Stimulated activated CD8-positive, alpha-beta memory T cell treated with anti-CD3 and anti-CD28 coated beads, Interleukin-4, amount 100 ng/mL, for 4 hours (primary cell): Measurements from ENCODE around the gene GDI2.
"Not testable (repeated sequence)": the region's sequence is repeated elsewhere in the genome, so short reads cannot be mapped to it uniquely, and the experiment has no call there.

Source experiments
- DNase-seq, 2 donors: peaks; one replicate each; pipeline ENCODE4 v3.0.0-alpha.2; 2020; ENCODE audit warnings: low read depth in 2 of 2, low spot score in 1 of 2

Gene GDI2

DNA sequence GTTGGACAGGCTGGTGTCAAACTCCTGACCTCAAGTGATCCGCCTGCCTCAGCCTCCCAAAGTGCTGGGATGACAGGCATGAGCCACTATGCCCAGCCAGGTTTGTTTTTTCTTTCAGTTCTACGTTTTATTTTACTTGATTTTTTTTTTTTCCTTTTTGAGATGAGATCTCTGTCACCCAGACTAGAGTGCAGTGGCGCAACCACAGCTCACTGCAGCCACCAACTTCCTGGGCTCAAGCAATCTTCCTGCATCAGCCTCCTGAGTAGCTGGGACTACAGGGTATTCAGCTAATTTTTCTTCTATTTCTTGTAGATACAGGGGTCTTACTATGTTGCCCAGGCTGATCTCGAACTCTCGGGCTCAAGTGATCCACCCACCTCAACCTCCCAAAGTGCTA is 24.3 kb downstream of the GDI2 start:
- no peak for DNase-seq

DNA sequence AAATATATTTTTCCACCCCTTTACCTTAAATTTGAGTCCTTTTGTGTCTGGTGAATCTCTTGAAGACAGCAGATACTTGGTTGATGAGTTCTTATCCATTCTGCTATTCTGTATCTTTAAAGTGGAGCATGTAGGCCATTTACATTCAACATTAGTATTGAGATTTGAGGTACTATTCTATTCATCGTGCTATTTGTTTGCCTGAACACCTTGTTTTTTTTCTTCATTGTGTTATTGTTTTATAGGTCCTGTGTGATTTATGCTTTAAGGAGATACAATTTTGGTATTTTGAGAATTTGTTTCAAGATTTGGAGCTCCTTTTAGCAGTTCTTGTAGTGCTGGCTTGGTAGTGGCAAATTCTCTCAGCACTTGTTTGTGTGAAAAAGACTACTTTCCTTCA is 29.9 kb downstream of the GDI2 start:
- DNase-seq, result no peak

DNA sequence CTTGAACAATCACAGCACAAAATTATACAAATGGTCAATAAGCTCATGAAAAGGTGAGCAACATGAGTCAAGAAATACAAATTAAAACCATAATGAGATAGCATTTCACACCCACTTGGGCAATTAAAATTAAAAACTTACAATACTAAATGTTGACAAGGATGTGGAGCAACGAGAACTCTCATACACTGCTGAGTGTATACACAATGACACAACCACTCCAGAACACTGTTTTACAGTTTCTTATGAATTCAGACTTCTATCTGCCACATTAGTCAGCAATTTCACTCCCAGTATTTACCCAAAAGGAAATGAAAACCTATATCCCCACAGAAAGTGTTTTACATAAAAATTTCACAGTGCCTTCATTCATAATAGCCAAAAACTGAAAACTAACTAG is 31.1 kb downstream of the GDI2 start:
- no peak for DNase-seq

DNA sequence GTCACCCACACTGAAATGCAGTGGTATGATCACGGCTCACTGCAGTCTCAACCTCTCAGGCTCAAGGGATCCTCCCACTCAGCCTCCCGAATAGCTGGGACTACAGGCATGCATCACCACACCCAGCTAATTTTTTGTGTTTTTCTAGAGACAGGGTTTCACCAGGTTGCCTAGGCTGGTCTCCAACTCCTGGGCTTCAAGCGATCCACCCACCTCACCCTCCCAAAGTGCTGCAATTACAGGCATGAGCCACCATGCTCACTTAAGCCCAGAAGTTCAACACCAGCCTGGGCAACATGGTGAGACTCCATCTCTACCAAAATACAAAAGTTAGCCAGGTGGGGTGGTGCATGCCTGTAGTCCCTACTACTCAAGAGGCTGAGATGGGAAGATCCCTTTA is 33.5 kb downstream of the GDI2 start:
- no peak for DNase-seq

DNA sequence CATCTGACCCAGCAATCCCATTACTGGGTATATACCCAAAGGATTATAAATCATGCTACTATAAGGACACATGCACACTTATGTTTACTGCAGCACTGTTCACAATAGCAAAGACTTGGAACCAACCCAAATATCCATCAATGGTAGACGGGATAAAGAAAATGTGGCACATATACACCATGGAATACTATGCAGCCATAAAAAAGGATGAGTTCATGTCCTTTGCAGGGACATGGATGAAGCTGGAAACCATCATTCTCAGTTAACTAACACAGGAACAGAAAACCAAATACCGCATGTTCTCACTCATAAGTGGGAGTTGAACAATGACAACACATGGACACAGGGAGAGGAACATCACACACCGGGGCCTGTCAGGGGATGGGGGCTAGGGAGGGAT is 35.5 kb downstream of the GDI2 start:
- DNase-seq, result not testable (repeated sequence)

DNA sequence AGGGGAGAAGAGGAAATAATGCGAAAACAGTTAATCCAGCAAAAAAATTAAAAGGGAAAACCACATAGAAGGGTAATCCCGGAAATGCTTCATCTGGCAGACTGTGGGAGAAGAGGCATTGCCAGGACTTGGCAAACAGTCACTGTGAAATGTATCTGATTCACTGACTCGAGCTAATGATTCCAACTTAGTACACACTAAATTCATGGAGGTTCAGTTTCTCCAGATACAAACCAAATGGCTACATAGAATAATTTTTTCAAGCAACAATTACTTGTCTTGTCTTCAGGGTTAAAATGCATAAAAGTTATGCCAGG is 36.4 kb downstream of the GDI2 start:
- no peak for DNase-seq

DNA sequence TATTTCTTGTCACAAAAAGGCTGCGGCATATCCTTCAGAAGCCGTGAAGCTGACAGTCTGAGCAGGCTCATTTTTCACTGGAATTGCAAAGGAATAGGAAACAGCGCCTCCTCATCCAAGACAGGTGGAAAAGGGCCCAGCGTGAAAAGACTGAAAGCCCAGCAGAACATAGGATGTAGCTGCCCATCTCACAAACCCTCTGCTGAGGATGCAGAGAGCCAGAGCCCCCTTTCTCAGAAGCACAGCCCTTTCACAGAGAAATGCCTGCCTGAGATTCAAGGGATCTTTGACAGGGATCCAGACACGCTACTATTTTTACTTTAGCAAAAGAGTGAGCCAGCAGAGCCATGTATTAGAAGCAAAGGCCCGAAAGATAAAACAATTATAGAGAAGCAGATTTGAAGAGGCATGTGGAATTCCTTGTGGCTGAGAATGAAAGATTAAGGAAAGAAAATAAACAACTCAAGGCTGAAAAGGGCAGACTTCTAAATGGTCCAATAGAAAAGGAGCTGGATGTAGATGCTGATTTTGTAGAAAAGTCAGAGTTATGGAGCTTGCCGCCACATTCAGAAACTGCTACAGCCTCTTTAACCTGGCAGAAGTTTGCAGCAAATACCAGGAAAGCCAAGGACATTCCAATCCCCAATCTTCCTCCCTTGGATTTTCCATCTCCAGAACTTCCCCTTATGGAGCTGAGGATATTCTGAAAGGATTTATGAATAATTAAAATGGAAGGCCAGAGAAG is 36.9 kb downstream of the GDI2 start:
- no peak for DNase-seq

DNA sequence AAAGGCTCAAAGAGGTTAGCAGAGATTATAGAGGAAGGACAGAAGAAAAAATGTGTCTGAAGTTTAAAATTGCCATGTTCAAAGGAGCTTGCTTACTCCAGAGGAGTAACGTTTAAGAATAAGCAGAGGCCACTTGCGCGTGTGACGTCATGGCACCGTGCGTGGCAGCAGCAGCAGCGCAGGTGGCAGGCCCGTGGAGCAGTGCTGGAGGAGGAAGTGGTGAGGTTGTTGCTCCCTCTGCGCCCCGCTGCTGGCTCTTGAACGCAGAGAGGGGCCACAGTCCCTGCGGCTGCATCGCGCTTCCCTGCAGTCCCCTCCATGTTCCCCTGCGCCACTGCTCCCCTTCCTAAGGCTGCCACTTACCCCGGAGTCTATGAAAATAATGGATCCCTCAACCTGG is 37.5 kb downstream of the GDI2 start:
- DNase-seq, result peak; percentile 50 to 60

DNA sequence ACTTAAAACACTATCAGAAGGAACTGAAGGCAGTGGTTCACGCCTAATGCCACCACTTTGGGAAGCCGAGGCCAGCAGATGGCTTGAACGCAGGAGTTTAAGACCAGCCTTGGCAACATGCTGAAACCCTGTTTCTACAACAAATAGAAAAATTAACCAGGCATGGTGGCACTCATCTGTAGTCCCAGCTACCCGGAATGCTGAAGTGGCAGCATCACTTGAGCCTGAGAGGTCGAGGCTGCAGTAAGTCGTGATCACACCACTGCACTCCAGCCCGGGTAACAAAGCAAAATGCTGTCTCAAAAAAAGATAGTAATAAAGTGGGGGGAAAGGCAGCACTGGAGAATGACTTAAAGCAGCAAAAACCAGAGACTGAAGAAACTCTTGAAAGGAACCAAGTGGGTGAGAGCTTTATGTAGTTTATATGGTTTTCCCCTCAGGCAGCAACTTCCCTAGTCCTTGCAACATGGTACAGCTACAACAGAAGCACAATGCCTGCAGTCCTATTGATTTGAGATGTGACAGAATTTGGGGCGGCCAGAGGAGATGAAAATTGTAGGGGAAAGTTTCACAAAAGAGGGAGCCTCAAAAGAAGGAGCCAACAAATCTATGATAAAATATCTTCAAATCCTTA is 38.1 kb downstream of the GDI2 start:
- DNase-seq, result no peak

DNA sequence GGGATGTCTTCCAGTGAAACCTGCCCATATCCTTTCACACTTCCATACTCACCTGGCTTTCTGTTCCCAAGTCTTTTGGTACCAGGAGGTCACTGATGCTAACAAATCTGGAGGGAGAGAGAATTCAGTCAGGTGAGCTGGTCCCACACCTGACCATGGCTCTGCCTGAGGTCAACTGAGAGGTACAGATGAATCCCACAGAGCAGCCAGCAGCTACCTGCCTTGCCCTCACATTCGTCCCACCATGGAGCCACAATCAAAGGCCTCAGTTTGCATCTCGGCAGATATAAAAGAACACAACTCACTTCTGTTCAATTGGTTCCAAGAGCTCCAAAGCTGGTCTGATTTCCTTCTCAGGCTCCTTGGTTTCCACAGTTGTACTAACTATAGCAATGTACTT is 47.0 kb downstream of the GDI2 start:
- no peak for DNase-seq

DNA sequence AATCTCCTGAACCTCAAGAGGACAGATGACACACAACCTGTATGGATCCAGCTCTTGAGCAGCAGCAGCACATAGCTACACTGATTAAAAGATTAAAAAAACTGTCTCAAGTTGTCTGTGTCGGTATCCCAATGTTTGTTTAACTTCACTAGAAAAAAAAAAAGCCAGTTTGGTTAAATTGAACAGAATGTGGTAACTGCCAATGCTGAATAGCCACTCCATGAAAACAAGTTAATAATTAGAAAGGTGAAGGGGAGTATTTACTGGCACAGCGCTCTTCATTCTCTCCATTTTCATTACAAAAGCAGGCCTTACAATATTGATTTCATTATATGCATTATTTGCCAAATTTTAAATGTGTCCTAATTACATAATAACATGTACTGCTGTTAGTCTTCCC is 47.6 kb downstream of the GDI2 start:
- no peak for DNase-seq

DNA sequence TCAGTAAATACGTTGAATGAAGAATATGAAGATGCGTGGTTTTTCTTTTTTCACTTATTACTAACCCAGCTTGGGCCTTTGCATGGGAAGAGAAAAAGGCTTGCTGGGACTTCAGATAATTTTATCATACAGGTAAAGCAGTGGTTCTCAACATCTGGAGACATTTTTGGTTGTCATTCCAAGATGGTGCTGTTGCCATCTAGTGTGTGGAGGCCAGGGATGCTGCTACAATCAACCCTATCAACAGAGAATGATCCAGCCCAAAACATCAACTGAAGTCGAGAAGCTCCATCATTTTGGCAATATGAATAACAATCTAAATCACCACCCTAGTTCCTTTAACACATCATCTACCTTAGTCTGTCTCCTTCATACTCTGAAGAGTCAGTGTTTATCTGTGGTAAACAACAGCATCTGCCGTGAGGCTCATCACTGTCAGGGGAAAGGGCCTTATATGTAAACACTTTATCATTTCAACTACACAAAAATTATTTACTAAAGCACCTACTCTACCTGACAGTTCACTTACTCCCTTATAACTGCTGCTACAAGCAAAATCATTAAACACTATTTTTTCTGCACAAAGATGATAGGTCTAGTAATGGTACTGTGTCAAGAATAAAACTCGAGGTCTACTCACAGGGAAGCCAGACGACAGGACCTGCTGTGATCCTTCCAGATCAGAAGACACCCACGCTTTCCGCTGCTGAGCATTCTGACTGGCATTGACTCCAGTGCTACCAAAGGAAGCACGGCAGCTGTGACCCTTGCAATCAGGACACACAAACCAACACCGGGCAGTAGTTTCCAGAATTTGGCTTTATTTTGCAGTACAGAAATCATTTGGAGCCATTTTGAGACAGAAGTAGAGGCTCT is 48.6 kb downstream of the GDI2 start:
- DNase-seq, result no peak

DNA sequence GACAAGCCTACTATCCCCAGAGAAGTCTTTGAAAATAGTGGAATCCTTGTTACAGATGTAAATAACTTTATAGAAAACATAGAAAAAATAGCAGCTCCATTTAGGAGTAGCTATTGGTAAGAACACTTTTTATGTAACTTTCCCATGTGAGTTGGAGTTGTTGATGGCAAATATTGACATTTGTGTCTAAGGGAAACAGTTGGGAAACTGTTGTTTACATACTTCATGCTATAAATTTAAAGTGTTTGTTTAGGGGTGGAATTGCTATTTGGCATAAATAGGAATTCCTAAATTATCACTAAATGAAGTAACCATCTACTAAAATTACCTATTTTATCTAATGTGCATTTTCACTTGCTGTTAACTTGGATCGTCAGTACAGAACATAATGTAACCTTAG is 50.7 kb downstream of the GDI2 start:
- DNase-seq, result no peak

DNA sequence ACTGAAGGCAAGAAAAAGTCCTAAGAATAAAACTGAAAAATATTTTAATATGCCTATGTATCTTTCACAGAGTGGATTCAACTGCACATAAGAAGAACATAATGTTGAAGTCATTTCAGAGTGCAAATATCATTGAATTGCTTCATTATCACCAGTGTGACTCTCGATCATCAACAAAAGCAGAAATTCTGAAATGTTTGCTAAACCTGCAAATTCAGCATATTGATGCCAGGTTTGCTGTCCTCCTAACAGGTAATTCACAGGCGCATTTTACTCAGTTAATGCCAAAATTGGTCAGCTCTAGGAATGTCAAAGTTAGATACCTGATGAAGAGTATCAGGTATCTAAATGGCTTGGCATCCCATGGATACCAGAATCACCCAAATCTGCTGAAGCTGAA is 52.0 kb downstream of the GDI2 start:
- no peak for DNase-seq

DNA sequence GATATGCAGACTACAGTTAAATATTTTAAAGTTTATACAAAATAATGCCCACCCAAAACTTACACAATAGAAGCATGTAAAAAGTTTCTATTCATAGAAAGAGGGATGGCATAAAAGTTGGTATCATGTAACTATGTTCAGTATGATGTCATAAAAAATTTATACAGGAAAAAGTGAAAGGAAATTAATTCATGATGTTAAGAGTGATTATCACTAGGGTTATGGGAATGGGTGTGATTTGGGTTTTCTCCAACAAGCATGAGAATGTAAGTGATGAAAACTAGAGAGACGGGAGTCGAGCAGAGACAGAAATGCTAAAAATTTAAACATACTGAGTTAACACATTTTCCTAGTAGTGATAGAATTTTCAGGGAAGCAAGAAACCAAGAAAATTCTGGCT is 52.7 kb downstream of the GDI2 start:
- DNase-seq, result no peak

DNA sequence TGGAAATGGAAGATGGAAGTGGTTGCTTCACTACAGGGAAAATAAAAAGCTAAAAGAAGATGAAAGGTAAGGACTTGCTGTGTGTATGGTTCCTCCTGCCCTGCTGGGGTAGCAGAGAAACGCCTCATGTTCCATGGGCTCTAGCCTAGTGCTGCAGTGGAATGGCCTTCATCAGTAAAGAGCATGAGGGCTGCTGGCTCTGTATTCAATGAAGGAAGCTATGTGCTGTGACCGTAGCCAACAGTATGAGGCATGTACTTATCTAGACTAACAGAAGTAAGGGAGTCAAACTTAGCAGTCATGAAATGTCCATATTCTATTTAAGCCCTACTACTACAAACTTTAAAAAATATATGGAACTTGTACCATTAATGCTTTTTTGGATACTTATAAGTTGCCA is 54.3 kb downstream of the GDI2 start:
- DNase-seq, result no peak

DNA sequence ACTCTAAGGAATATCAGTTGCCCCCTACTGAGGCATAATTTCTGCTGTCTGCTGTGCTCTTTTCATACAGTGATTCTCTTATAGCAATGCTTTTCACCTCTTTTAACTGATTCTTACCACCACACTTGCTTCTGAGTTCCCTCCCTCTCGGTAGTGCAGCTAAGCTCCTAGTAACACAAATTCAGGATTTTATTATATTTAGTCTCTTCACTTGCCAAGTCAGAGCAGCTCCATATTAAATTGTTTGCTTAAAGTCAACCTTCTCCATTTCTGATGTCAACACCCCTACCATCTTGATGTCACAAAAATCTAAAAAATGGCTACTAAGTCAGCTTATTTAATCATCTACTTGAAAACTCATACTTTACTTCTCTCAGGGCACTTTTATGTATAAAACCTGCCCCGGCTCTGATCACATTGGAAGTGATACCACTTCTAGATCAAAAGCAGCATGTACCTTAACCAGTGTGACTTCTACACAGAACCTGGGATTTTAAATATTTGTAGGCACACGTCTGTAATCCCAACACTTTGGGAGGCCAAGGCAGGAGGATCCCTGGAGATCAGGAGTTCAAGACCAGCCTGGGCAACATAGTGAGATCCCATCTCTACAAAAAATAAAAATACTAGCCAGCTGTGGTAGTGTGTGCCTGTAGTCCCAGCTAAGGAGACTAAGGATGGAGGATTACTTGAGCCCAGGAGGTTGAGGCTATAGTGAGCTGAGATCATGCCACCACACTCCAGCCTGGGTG is 55.3 kb downstream of the GDI2 start:
- DNase-seq, result no peak

DNA sequence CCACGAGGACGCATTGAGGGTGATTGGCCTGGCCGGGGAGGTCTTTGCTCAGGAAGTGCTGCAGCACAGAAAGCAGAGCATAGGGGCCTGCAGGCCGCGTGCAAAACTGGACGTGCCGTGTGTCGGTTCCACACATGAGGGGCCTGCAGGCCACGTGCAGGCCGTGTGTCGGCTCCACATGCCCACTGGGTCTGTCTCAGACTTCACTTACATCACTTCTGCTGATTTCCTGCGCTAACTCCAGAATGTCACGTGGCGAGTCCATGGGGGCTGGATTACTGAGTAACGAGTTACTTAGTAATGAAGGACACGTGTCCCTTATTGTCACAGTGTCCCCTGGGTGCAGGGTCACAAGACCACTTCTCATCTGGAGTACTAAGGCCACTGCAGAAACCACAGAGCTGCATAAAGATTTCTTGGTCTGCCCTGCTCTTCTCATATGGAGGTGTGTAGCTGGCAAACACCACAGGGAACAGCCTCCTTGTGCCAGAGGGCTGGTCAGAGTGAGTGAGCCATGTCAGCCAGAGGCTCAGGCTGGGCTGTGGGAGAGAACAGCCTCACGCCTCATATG is 60.8 kb downstream of the GDI2 start:
- no peak for DNase-seq

DNA sequence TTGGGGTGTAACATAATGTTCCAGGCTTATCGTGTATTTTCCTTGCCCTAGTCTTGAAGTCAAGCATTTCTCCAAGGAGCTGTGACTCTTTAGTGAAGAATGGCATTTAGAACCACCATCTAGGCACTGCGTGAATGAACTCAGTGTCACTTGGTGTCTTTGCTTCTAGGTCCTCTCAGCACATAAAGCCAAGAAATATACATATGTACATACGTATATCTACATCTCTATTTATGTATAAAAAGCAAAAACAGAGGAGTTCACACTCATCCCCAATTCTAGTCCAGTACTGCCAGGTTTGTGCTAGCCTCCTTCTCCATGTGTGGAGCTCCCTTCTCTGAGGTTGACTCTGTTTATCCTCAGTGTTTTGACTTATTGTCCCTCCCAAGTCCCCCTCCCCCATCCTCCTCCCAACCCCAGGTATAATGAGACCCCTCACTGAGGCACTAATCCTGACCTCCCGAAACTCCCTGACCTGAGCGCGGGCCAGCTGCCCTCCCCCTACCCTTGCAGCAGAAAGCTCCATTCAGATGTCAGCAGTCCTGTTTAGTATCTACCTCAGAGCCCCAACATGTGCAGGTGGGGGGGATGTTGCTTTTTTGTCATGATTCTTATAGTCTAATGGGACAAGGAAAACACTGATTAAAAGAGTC is 61.5 kb downstream of the GDI2 start:
- DNase-seq, result no peak

DNA sequence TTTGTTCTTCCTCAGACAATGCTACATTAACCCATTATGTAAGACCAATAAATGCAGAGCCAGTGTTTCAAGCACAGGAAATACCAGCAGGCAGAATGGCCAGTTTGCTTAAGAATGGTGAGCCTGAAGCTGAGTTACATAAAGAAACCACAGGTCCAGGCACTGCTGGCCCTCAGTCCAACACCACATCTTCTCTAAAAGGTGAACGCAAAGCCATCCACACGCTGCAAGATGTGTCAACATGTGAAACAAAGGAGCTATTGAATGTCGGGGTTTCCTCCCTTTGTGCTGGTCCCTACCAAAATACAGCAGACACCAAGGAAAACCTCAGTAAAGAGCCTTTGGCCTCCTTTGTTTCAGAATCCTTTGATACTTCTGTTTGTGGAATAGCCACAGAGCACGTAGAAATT is 64.8 kb downstream of the GDI2 start:
- no peak for DNase-seq

DNA sequence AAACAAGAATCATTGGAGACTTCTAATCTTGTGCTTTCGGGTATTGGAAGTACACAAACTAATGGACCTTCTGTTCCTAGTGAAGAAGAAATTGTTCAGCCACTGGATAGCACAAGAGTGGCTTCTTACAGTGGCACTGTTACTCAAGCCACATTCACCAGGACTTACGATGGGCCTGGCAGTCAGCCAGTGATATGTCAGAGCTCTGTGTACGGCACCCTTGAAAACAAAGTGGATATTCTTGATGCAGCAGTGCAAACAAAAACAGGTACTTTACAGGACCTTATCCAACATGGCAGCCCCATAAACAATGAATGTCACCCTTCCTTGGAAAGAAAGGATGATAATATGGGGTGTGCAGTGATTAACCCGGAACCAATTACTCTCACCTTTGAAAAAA is 67.0 kb downstream of the GDI2 start:
- no peak for DNase-seq
